H9 (cell line): Measurements from ENCODE around the gene SLC30A7. TPM values are rescaled to one million over a fixed set of nuclear protein-coding genes. Genes with fewer than 3 reads are reported as not detected.
"Not testable (repeated sequence)": the region's sequence is repeated elsewhere in the genome, so short reads cannot be mapped to it uniquely, and the experiment has no call there.

Source experiments
- DNase-seq: peaks from one replicate; pipeline ENCODE4 v3.0.0-alpha.2; 2017
- H2AFZ ChIP-seq: one replicate; pipeline ENCODE4 v1.6.1; 2013; ENCODE audit warnings: mild to moderate bottlenecking, low read length, control low read depth, moderate library complexity
- H2AK5ac ChIP-seq: 2 replicates; pipeline ENCODE4 v1.6.1; 2013; ENCODE audit warnings: low read length, control low read depth, mixed read lengths; ENCODE audit not compliant: insufficient read length
- H2BK120ac ChIP-seq: one replicate; pipeline ENCODE4 v1.6.1; 2013; ENCODE audit warnings: low read depth, mild to moderate bottlenecking, low read length, control low read depth, inconsistent platforms; ENCODE audit not compliant: poor library complexity, severe bottlenecking
- H2BK12ac ChIP-seq: 2 replicates; pipeline ENCODE4 v1.6.1; 2013; ENCODE audit warnings: low read length, control low read depth, mixed read lengths, low read depth; ENCODE audit not compliant: insufficient read length
- H2BK15ac ChIP-seq: 2 replicates; pipeline ENCODE4 v1.6.1; 2013; ENCODE audit warnings: low read depth, low read length, control low read depth
- H2BK20ac ChIP-seq: one replicate; pipeline ENCODE4 v1.6.1; 2013; ENCODE audit warnings: low read depth, mild to moderate bottlenecking, low read length, control low read depth, inconsistent platforms; ENCODE audit not compliant: poor library complexity, severe bottlenecking
- H2BK5ac ChIP-seq: 2 replicates; pipeline ENCODE4 v1.6.1; 2013; ENCODE audit warnings: low read length, control low read depth, mixed read lengths; ENCODE audit not compliant: insufficient read length
- H3K14ac ChIP-seq: 2 replicates; pipeline ENCODE4 v1.6.1; 2013; ENCODE audit warnings: low read length, control low read depth; ENCODE audit not compliant: insufficient read depth
- H3K18ac ChIP-seq: 2 replicates; pipeline ENCODE4 v1.6.1; 2013; ENCODE audit warnings: low read depth, mild to moderate bottlenecking, mixed read lengths, low read length, control low read depth; ENCODE audit not compliant: insufficient read length
- H3K23ac ChIP-seq: 2 replicates; pipeline ENCODE4 v1.6.1; 2013; ENCODE audit warnings: low read length, control low read depth, mixed read lengths, low read depth; ENCODE audit not compliant: insufficient read length
- H3K23me2 ChIP-seq: 2 replicates; pipeline ENCODE4 v1.6.1; 2013; ENCODE audit warnings: low read depth, mild to moderate bottlenecking, mixed read lengths, low read length, control low read depth; ENCODE audit not compliant: insufficient read length, poor library complexity, severe bottlenecking
- H3K27ac ChIP-seq: 2 replicates; pipeline ENCODE4 v1.5.1; 2013; ENCODE audit warnings: low read length, control low read depth, mixed read lengths, low read depth; ENCODE audit not compliant: insufficient read length
- H3K27me3 ChIP-seq: 2 replicates; pipeline ENCODE4 v1.6.1; 2013; ENCODE audit warnings: low read length, control low read depth, inconsistent platforms; ENCODE audit not compliant: insufficient read depth
- H3K4ac ChIP-seq: 2 replicates; pipeline ENCODE4 v1.6.1; 2013; ENCODE audit warnings: low read depth, mild to moderate bottlenecking, control low read depth, inconsistent platforms, low read length, moderate library complexity
- H3K4me1 ChIP-seq: 2 replicates; pipeline ENCODE4 v1.6.1; 2013; ENCODE audit warnings: low read length, control low read depth, inconsistent platforms; ENCODE audit not compliant: insufficient read depth
- H3K4me2 ChIP-seq: 2 replicates; pipeline ENCODE4 v1.6.1; 2013; ENCODE audit warnings: low read length, control low read depth, mixed read lengths; ENCODE audit not compliant: insufficient read length, insufficient read depth
- H3K56ac ChIP-seq: 2 replicates; pipeline ENCODE4 v1.6.1; 2013; ENCODE audit warnings: low read depth, mild to moderate bottlenecking, mixed read lengths, low read length, control low read depth; ENCODE audit not compliant: insufficient read length
- H3K79me1 ChIP-seq: 2 replicates; pipeline ENCODE4 v1.6.1; 2013; ENCODE audit warnings: low read depth, mild to moderate bottlenecking, moderate library complexity, low read length, control low read depth, inconsistent platforms; ENCODE audit not compliant: insufficient read depth, poor library complexity, severe bottlenecking
- H3K79me2 ChIP-seq: 2 replicates; pipeline ENCODE4 v1.6.1; 2013; ENCODE audit warnings: low read length, control low read depth, inconsistent platforms; ENCODE audit not compliant: insufficient read depth
- H3K9ac ChIP-seq: 2 replicates; pipeline ENCODE4 v1.6.1; 2013; ENCODE audit warnings: low read length, control low read depth, mixed read lengths; ENCODE audit not compliant: insufficient read length; ENCODE audit errors: extremely low read depth
- H3K9me3 ChIP-seq: one replicate; pipeline ENCODE4 v1.6.1; 2013; ENCODE audit warnings: low read depth, low read length, inconsistent platforms; ENCODE audit not compliant: control insufficient read depth
- H3T11ph ChIP-seq: one replicate; pipeline ENCODE4 v1.6.1; 2013; ENCODE audit warnings: mild to moderate bottlenecking, low read length, control low read depth, inconsistent platforms
- H4K20me1 ChIP-seq: one replicate; pipeline ENCODE4 v1.6.1; 2013; ENCODE audit not compliant: control insufficient read depth, insufficient read length, insufficient read depth
- H4K5ac ChIP-seq: 2 replicates; pipeline ENCODE4 v1.6.1; 2013; ENCODE audit warnings: low read depth, mild to moderate bottlenecking, mixed read lengths, low read length, control low read depth; ENCODE audit not compliant: insufficient read length
- H4K8ac ChIP-seq: replicated peaks from 2 replicates; pipeline ENCODE4 v1.6.1; 2013; ENCODE audit warnings: low read length, control low read depth, mixed read lengths, low read depth; ENCODE audit not compliant: insufficient read length
- H4K91ac ChIP-seq: 2 replicates; pipeline ENCODE4 v1.6.1; 2013; ENCODE audit warnings: low read depth, mild to moderate bottlenecking, moderate library complexity, mixed read lengths, low read length, control low read depth; ENCODE audit not compliant: insufficient read length
- H3K27ac Mint-ChIP-seq, 3 experiments: 2 replicates in 2 of 3; 3 replicates in 1 of 3; pipeline ENCODE4 v1.8.0; 2020 to 2021; ENCODE audit warnings: mixed read lengths in 3 of 3, mild to moderate bottlenecking in 1 of 3, moderate library complexity in 1 of 3
- H3K27me3 Mint-ChIP-seq: 2 replicates; pipeline ENCODE4 v1.8.0; 2021; ENCODE audit warnings: low read depth, mild to moderate bottlenecking, moderate library complexity, mixed read lengths
- H3K36me3 Mint-ChIP-seq, 3 experiments: 2 replicates in 2 of 3; 3 replicates in 1 of 3; pipeline ENCODE4 v1.8.0; 2020 to 2021; ENCODE audit warnings: low read depth in 3 of 3, mixed read lengths in 3 of 3; ENCODE audit not compliant: insufficient read depth in 1 of 3
- H3K4me1 Mint-ChIP-seq, 2 experiments: 2 replicates each; pipeline ENCODE4 v1.8.0; 2020; ENCODE audit warnings: mixed read lengths in 2 of 2
- H3K4me3 Mint-ChIP-seq, 2 experiments: 2 replicates in 1 of 2; 3 replicates in 1 of 2; pipeline ENCODE4 v1.8.0; 2020 to 2021; ENCODE audit warnings: mild to moderate bottlenecking in 2 of 2, mixed read lengths in 2 of 2, moderate library complexity in 1 of 2
- H3K9me3 Mint-ChIP-seq, 2 experiments: 2 replicates in 1 of 2; 3 replicates in 1 of 2; pipeline ENCODE4 v1.8.0; 2020; ENCODE audit warnings: mild to moderate bottlenecking in 2 of 2, mixed read lengths in 2 of 2, moderate library complexity in 1 of 2
- WGBS: extraction: QIAGEN DNeasy Blood & Tissue Kit; methylation state at CpG from one replicate; pipeline ENCODE4 v1.1.7; 2013; ENCODE audit warnings: missing lambda C conversion rate, low lambda C conversion rate, mixed read lengths; ENCODE audit not compliant: insufficient read length; ENCODE audit errors: extremely low coverage; 5-methylcytosine and 5-hydroxymethylcytosine counted together
- total RNA-seq: library from RNA; stranded (reverse); gene quantifications from 2 replicates; pipeline ENCODE4 v1.2.1, GENCODE V29; 2021

SLC30A7 gene
- total RNA-seq, 1 experiment from 2014 or later, result 25.6 TPM

- not testable (repeated sequence) for H3K27me3 Mint-ChIP-seq, H3K4me2 ChIP-seq, H3K79me1 ChIP-seq, H2BK15ac ChIP-seq, H4K20me1 ChIP-seq, H3K23ac ChIP-seq, H2BK12ac ChIP-seq, H3K27ac ChIP-seq, H4K5ac ChIP-seq, H3T11ph ChIP-seq, H3K27me3 ChIP-seq, H4K8ac ChIP-seq, H2AFZ ChIP-seq, H3K4me1 ChIP-seq, H3K4me3 Mint-ChIP-seq, H2BK120ac ChIP-seq, H3K79me2 ChIP-seq, H2AK5ac ChIP-seq, H3K56ac ChIP-seq, H3K9ac ChIP-seq, H2BK5ac ChIP-seq, H4K91ac ChIP-seq, H2BK20ac ChIP-seq, H3K14ac ChIP-seq, H3K23me2 ChIP-seq, H3K4ac ChIP-seq, H3K4me1 Mint-ChIP-seq, DNase-seq, H3K27ac Mint-ChIP-seq, H3K18ac ChIP-seq
- WGBS, result no CpG with 5 or more reads among the region's 2 CpGs
- H3K9me3 ChIP-seq, result peaks cover 22% of the 10 kb centered on the region
- H3K9me3 Mint-ChIP-seq, result peaks cover 34% of the 10 kb centered on the region in 2 experiments
- H3K36me3 Mint-ChIP-seq, result peaks cover 46 to 62% (median 54%) of the 10 kb centered on the region in 3 experiments
Observed at GRCh38 chr1:100889869-100890482, 5.9 kb upstream of the SLC30A7 start.
